ENCODE results near the gene ZNF343.

Gene ZNF343

DNA sequence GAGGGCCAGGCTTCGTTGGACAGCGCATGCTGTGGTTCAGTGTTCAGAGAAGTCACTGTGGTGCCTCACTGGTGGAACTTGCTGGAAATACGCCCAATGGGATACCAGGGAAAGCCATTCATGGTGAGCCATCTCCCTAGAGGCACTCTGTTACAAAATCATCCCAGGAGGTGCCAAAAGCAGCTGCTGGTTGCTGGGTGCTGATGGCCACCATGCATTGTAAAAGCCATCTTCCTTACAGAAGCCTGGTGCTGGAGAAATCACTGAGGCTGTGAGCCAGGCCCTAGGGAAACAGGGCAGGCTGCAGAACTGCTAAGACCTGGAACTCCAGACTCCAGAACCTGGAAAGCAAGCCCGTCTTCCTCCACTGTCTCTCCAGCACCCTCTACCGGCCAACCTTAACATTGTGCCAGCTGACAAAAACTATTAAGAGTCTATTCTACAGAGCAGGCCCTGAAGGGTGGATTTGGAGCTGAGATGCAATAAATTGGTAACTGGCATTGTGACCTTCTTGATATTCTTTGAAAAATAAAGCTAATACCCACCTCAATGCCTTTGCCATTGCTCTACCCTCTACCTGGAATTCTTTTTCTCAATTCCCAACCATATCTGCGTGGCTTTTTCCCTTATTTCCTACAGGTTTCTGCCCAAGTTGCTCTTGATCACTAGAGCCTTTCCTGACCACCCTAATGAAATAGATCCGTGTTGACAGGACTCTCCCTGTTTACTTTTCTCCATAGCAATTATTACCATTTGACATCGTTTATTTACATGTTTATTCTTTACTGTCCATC lies 56.6 kb downstream of the ZNF343 start:
- peak; percentile 58 to 63 for DNase-seq (ENCODE audit: low spot score in 2 of 2)
- peak; percentile 42 for ATAC-seq (ENCODE audit: low read depth)
- H3K4me3 Mint-ChIP-seq = no peak overlapping the region
- H3K27me3 Mint-ChIP-seq = no peaks in the 10 kb centered on the region
- no peaks in the 10 kb centered on the region for H3K9me3 Mint-ChIP-seq
- no peaks in the 10 kb centered on the region for H3K4me1 Mint-ChIP-seq
- no peak overlapping the region for H3K27ac Mint-ChIP-seq
- H3K36me3 Mint-ChIP-seq = no peaks in the 10 kb centered on the region

GRCh38 chr20:2451422-2451821 lies 57.3 kb downstream of the ZNF343 start:
- no peak for ATAC-seq (ENCODE audit: low read depth)
- no peak overlapping the region for H3K4me3 Mint-ChIP-seq

GRCh38 chr20:2449386-2449785 lies 59.3 kb downstream of the ZNF343 start:
- peaks cover 2% of the 10 kb centered on the region for H3K27me3 Mint-ChIP-seq
- no peaks in the 10 kb centered on the region for H3K4me1 Mint-ChIP-seq
- H3K36me3 Mint-ChIP-seq = peaks cover 2% of the 10 kb centered on the region
- no peak overlapping the region for H3K4me3 Mint-ChIP-seq
- no peak for DNase-seq (ENCODE audit: low spot score in 2 of 2)
- H3K27ac Mint-ChIP-seq = no peak overlapping the region
- H3K9me3 Mint-ChIP-seq = no peaks in the 10 kb centered on the region
- ATAC-seq (ENCODE audit: low read depth) = no peak

More at GRCh38 chr20:2451422-2451821, 57.3 kb downstream of the ZNF343 start:
- H3K4me1 Mint-ChIP-seq = no peaks in the 10 kb centered on the region
- H3K27ac Mint-ChIP-seq = no peak overlapping the region
- no peaks in the 10 kb centered on the region for H3K9me3 Mint-ChIP-seq
- no peaks in the 10 kb centered on the region for H3K27me3 Mint-ChIP-seq
- H3K36me3 Mint-ChIP-seq = no peaks in the 10 kb centered on the region
- no peak for DNase-seq (ENCODE audit: low spot score in 2 of 2)

DNA sequence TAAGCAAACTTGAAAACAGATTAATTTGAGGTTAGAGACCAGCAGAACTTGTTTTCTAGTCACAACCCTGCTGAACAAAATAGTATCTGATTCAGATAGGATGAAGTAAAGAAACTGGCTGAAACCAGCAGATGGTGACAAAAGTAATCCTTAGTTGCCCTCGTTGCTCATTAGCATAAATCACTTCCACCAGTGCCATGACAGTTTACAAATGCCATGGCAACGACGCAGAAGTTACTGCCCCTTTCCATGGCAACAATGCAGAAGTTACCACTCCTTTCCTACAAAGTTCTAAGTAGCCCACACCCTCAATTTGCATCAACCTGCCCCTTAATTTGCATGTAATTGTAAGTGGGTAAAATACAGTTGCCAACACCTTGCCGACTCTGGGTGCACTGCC lies 61.9 kb downstream of the ZNF343 start:
- no peaks in the 10 kb centered on the region for H3K4me1 Mint-ChIP-seq
- no peak overlapping the region for H3K4me3 Mint-ChIP-seq
- peak; percentile 37 for ATAC-seq (ENCODE audit: low read depth)
- H3K27me3 Mint-ChIP-seq = peaks cover 2% of the 10 kb centered on the region
- H3K27ac Mint-ChIP-seq = no peak overlapping the region
- no peak for DNase-seq (ENCODE audit: low spot score in 2 of 2)
- H3K36me3 Mint-ChIP-seq = peaks cover 2% of the 10 kb centered on the region
- no peaks in the 10 kb centered on the region for H3K9me3 Mint-ChIP-seq

All from memory B cell (primary cell).